Neural cell (in vitro differentiated cells): ENCODE measurements around the gene PRG2. TPM values are rescaled to one million over a fixed set of nuclear protein-coding genes. Genes with fewer than 3 reads are reported as not detected.

Experiments used
- H2AFZ ChIP-seq: fragments of 200-600, 300-800 bp; sonication (generic), shearing (Covaris generic); 2 replicates; pipeline ENCODE4 v1.6.0; 2014; ENCODE audit warnings: low read depth, mild to moderate bottlenecking, antibody characterized with exemption, low read length, moderate library complexity
- H3F3A ChIP-seq: fragments of 200-600 bp; shearing (Covaris generic); 2 replicates; pipeline ENCODE4 v1.6.1; 2016; ENCODE audit warnings: mild to moderate bottlenecking, moderate library complexity, mixed read lengths, antibody characterized with exemption, low read length; ENCODE audit not compliant: insufficient read depth, poor library complexity, severe bottlenecking
- H3K27ac ChIP-seq: fragments of 200-600, 300-800 bp; sonication (generic), shearing (Covaris generic); 2 replicates; pipeline ENCODE4 v1.5.1; 2014; ENCODE audit warnings: mild to moderate bottlenecking, low read length, moderate library complexity
- H3K27me3 ChIP-seq: fragments of 300-800, 200-600 bp; sonication (generic), shearing (Covaris generic); 2 replicates; pipeline ENCODE4 v1.6.0; 2014; ENCODE audit warnings: mild to moderate bottlenecking, low read depth, low read length, moderate library complexity; ENCODE audit not compliant: insufficient read depth
- H3K36me3 ChIP-seq: fragments of 300-800, 200-600 bp; sonication (generic), shearing (Covaris generic); 2 replicates; pipeline ENCODE4 v1.5.1; 2014; ENCODE audit warnings: mild to moderate bottlenecking, antibody characterized with exemption, low read length, moderate library complexity; ENCODE audit not compliant: insufficient read depth
- H3K4me2 ChIP-seq: fragments of 300-800, 200-600 bp; sonication (generic), shearing (Covaris generic); 2 replicates; pipeline ENCODE4 v1.6.0; 2014; ENCODE audit warnings: mild to moderate bottlenecking, low read length
- H3K4me3 ChIP-seq: fragments of 300-800, 200-600 bp; sonication (generic), shearing (Covaris generic); 2 replicates; pipeline ENCODE4 v1.5.1; 2014; ENCODE audit warnings: mild to moderate bottlenecking, low read length, moderate library complexity
- H3K79me2 ChIP-seq: fragments of 200-600 bp; shearing (Covaris generic); replicated peaks from 2 replicates; pipeline ENCODE4 v1.6.0; 2014; ENCODE audit warnings: mild to moderate bottlenecking, low read length, moderate library complexity; ENCODE audit not compliant: insufficient read depth
- H3K9ac ChIP-seq: fragments of 300-800, 200-600 bp; sonication (generic), shearing (Covaris generic); 2 replicates; pipeline ENCODE4 v1.6.1; 2016; ENCODE audit warnings: mild to moderate bottlenecking, low read length, mixed read lengths
- H3K9me2 ChIP-seq: fragments of 200-600 bp; shearing (Covaris generic); 2 replicates; pipeline ENCODE4 v1.6.1; 2016; ENCODE audit warnings: mild to moderate bottlenecking, low read length, mixed read lengths; ENCODE audit not compliant: insufficient read depth
- H3K9me3 ChIP-seq: fragments of 200-600, 300-800 bp; sonication (generic), shearing (Covaris generic); 2 replicates; pipeline ENCODE4 v1.6.1; 2016; ENCODE audit warnings: mild to moderate bottlenecking, mixed run types, low read length, moderate library complexity, mixed read lengths
- H4K20me1 ChIP-seq: fragments of 200-600 bp; shearing (Covaris generic); 2 replicates; pipeline ENCODE4 v1.6.1; 2016; ENCODE audit warnings: mild to moderate bottlenecking, mixed run types; ENCODE audit not compliant: insufficient read depth
- EP300 ChIP-seq: fragments of 450-650 bp; conservative IDR thresholded peaks from 2 replicates; pipeline ENCODE4 v1.6.1; 2014; ENCODE audit warnings: antibody characterized with exemption, mild to moderate bottlenecking, moderate library complexity; ENCODE audit not compliant: poor library complexity, severe bottlenecking
- EZH2 ChIP-seq: fragments of 200-600, 300-800 bp; shearing (Covaris generic), sonication (generic); IDR thresholded peaks from 2 replicates; pipeline ENCODE4 v1.6.1; 2014; ENCODE audit warnings: antibody characterized with exemption, low read length, borderline replicate concordance, mild to moderate bottlenecking; ENCODE audit not compliant: insufficient read depth, poor library complexity, severe bottlenecking
- MXI1 ChIP-seq: fragments of 450-650 bp; conservative IDR thresholded peaks from 2 replicates; pipeline ENCODE4 v1.6.1; 2014; ENCODE audit warnings: antibody characterized with exemption, mild to moderate bottlenecking; ENCODE audit not compliant: poor library complexity, severe bottlenecking
- POLR2AphosphoS5 ChIP-seq: IDR thresholded peaks from 2 replicates; pipeline ENCODE4 v1.6.1; 2012
- RAD21 ChIP-seq: fragments of 450-650 bp; conservative IDR thresholded peaks from 2 replicates; pipeline ENCODE4 v1.6.1; 2014; ENCODE audit warnings: antibody characterized with exemption, mild to moderate bottlenecking, moderate library complexity
- SMC3 ChIP-seq: fragments of 450-650 bp; conservative IDR thresholded peaks from 2 replicates; pipeline ENCODE4 v1.6.1; 2014; ENCODE audit warnings: antibody characterized with exemption, mild to moderate bottlenecking, moderate library complexity; ENCODE audit not compliant: poor library complexity
- TAF1 ChIP-seq: IDR thresholded peaks from 2 replicates; pipeline ENCODE4 v1.6.1; 2012; ENCODE audit warnings: low read depth
- polyA plus RNA-seq: library from polyadenylated mRNA; depleted of rRNA; stranded (reverse); fragments of >200 nt; gene quantifications from 2 replicates; pipeline ENCODE4 v1.2.3, GENCODE V29; 2014
- TF ChIP-seq, protein P1 (sequence below): IDR thresholded peaks from 2 replicates; pipeline ENCODE4 v1.6.1; 2012; ENCODE audit warnings: borderline replicate concordance
- TF ChIP-seq, protein P2 (sequence below): fragments of 450-650 bp; IDR thresholded peaks from 2 replicates; pipeline ENCODE4 v1.5.1; 2014; ENCODE audit warnings: antibody characterized with exemption, mild to moderate bottlenecking, moderate library complexity; ENCODE audit not compliant: poor library complexity, severe bottlenecking

PRG2 gene
- polyA plus RNA-seq, 1 donor from 2014 or later: not detected

DNA sequence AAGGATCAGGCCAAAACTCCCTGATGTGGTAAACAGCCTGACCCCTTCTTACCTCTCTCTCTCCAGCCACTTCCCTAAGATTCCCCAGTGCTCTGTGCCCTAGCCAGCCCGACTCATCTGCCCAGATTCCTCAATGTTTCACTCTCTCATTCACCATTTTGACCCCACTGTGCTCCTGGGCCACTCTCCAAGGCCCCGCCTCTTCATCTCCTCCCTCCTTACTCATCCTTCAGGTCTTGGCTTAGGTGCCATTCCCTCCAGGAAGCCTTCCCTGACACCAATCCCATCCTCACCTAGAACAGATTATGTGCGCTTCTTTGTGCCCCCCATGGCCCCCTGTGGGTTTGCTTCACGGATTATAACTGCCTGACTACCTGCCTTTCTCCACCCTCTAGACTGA is 23.2 kb upstream of the PRG2 start:
- H3K27ac ChIP-seq: no peak overlapping the region
- H3K79me2 ChIP-seq: no peaks in the 10 kb centered on the region
- TF ChIP-seq RAD21: no peak
- TF ChIP-seq MXI1: no peak
- no peak for TF ChIP-seq EZH2
- TF ChIP-seq SMC3: no peak
- TF ChIP-seq, protein P1, sequence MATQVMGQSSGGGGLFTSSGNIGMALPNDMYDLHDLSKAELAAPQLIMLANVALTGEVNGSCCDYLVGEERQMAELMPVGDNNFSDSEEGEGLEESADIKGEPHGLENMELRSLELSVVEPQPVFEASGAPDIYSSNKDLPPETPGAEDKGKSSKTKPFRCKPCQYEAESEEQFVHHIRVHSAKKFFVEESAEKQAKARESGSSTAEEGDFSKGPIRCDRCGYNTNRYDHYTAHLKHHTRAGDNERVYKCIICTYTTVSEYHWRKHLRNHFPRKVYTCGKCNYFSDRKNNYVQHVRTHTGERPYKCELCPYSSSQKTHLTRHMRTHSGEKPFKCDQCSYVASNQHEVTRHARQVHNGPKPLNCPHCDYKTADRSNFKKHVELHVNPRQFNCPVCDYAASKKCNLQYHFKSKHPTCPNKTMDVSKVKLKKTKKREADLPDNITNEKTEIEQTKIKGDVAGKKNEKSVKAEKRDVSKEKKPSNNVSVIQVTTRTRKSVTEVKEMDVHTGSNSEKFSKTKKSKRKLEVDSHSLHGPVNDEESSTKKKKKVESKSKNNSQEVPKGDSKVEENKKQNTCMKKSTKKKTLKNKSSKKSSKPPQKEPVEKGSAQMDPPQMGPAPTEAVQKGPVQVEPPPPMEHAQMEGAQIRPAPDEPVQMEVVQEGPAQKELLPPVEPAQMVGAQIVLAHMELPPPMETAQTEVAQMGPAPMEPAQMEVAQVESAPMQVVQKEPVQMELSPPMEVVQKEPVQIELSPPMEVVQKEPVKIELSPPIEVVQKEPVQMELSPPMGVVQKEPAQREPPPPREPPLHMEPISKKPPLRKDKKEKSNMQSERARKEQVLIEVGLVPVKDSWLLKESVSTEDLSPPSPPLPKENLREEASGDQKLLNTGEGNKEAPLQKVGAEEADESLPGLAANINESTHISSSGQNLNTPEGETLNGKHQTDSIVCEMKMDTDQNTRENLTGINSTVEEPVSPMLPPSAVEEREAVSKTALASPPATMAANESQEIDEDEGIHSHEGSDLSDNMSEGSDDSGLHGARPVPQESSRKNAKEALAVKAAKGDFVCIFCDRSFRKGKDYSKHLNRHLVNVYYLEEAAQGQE: no peak
- no peak for TF ChIP-seq POLR2AphosphoS5
- TF ChIP-seq, protein P2, sequence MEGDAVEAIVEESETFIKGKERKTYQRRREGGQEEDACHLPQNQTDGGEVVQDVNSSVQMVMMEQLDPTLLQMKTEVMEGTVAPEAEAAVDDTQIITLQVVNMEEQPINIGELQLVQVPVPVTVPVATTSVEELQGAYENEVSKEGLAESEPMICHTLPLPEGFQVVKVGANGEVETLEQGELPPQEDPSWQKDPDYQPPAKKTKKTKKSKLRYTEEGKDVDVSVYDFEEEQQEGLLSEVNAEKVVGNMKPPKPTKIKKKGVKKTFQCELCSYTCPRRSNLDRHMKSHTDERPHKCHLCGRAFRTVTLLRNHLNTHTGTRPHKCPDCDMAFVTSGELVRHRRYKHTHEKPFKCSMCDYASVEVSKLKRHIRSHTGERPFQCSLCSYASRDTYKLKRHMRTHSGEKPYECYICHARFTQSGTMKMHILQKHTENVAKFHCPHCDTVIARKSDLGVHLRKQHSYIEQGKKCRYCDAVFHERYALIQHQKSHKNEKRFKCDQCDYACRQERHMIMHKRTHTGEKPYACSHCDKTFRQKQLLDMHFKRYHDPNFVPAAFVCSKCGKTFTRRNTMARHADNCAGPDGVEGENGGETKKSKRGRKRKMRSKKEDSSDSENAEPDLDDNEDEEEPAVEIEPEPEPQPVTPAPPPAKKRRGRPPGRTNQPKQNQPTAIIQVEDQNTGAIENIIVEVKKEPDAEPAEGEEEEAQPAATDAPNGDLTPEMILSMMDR: no peak
- no peaks in the 10 kb centered on the region for H3K36me3 ChIP-seq
- no peak overlapping the region for H3K9ac ChIP-seq
- H3K27me3 ChIP-seq: no peaks in the 10 kb centered on the region
- no peaks in the 10 kb centered on the region for H3K9me3 ChIP-seq
- no peaks in the 10 kb centered on the region for H3F3A ChIP-seq
- no peaks in the 10 kb centered on the region for H4K20me1 ChIP-seq
- no peaks in the 10 kb centered on the region for H3K9me2 ChIP-seq
- no peak overlapping the region for H3K4me2 ChIP-seq
- no peak overlapping the region for H2AFZ ChIP-seq
- H3K4me3 ChIP-seq: no peak overlapping the region

DNA sequence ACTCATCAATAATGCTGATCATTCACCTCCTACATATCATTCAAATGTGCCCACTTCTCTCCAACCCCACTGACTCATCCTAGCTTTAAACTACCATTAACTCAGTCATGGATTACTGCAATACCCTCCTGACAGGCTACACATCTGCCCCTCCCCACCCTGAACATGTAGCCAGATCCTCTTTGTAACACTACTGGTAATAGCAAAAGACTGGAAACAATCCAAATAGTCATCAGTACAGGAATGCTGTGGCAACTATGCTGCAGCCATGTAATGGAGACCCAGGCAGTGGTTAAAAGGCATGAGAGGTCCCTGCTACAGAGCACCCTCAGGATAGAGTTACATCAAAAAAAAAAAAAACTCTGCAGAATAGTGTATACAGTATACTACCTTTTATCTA is 19.8 kb upstream of the PRG2 start:
- H2AFZ ChIP-seq: no peak overlapping the region
- no peak overlapping the region for H3K27ac ChIP-seq
- H3K4me3 ChIP-seq: no peak overlapping the region
- TF ChIP-seq RAD21 (no peak), TAF1 (no peak), EP300 (no peak), SMC3 (no peak), POLR2AphosphoS5 (no peak), EZH2 (no peak), MXI1 (no peak)
- TF ChIP-seq, protein P2: no peak
- TF ChIP-seq, protein P1: no peak
- no peaks in the 10 kb centered on the region for H3K36me3 ChIP-seq
- no peaks in the 10 kb centered on the region for H4K20me1 ChIP-seq
- H3K27me3 ChIP-seq: no peaks in the 10 kb centered on the region
- H3K4me2 ChIP-seq: no peak overlapping the region
- no peaks in the 10 kb centered on the region for H3K79me2 ChIP-seq
- no peaks in the 10 kb centered on the region for H3K9me2 ChIP-seq
- H3K9me3 ChIP-seq: no peaks in the 10 kb centered on the region
- no peak overlapping the region for H3K9ac ChIP-seq
- H3F3A ChIP-seq: no peaks in the 10 kb centered on the region
